ENCODE results near the gene L3MBTL4. TPM values are rescaled to one million over a fixed set of nuclear protein-coding genes. Genes with fewer than 3 reads are reported as not detected.

L3MBTL4 gene
- polyA plus RNA-seq, 1 of the 3 experiments (the other 2 are of a cell fraction): 0.02 TPM

DNA sequence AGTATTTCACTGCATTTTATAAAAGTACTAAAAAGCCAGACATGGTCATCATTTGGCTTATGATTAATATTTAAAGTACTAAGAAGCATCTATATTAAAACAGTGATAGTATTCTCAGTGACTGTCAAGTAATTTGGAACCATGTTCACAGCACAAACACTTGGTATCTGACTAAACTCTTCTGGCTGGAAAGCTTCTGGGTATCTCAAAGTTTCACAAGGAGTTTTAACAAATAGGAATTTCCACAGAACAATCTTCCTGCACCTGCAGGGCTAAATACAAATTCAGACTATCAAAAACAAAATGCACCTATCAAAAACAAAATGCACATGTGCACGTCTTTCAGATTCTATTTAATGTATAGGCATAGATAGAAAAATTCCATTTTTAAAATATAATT is 158.8 kb downstream of the L3MBTL4 start:
- Histone ChIP-seq H3K9me2 (no peaks in the 10 kb centered on the region), H3K9me3 (no peaks in the 10 kb centered on the region), H3K4me2 (no peak overlapping the region), H3K79me2 (ENCODE audit: insufficient read depth) (no peaks in the 10 kb centered on the region), H4K20me1 (ENCODE audit: insufficient read depth) (no peaks in the 10 kb centered on the region), H3K4me1 (ENCODE audit: control insufficient read depth in 1 of 2, insufficient read depth in 2 of 2, low read depth in 1 of 2, low read length in 1 of 2) (no peaks in the 10 kb centered on the region), H3K4me3 (ENCODE audit: low read depth in 2 of 2, low read length in 1 of 2) (no peak overlapping the region), H3K9ac (no peak overlapping the region), H3K27ac (ENCODE audit: low read depth in 2 of 2, low read length in 1 of 2) (no peak overlapping the region), H2AFZ (ENCODE audit: low read depth) (no peak overlapping the region), H3K36me3 (replicated peaks in 1 of 2; ENCODE audit: control insufficient read depth in 1 of 2, insufficient read depth in 2 of 2, low read length in 1 of 2) (no peaks in the 10 kb centered on the region), H3F3A (replicated peaks; ENCODE audit: insufficient read depth) (no peaks in the 10 kb centered on the region), H3K27me3 (ENCODE audit: insufficient read depth) (no peaks in the 10 kb centered on the region)
- POLR2A ChIA-PET: no interaction called here
- no peak for DNase-seq
- CTCF ChIA-PET: interaction anchor here (0.7 kb wide), 1 partner anchor 15 kb away, joined by 3 read pairs; no protein-coding TSS in a partner anchor
- 17% methylated on average over 1 of the region's 1 CpG for WGBS (ENCODE audit: low lambda C conversion rate)
- TF ChIP-seq MEF2A (IDR thresholded peaks at IDR 0.05; ENCODE audit: borderline replicate concordance, low read depth): no peak

DNA sequence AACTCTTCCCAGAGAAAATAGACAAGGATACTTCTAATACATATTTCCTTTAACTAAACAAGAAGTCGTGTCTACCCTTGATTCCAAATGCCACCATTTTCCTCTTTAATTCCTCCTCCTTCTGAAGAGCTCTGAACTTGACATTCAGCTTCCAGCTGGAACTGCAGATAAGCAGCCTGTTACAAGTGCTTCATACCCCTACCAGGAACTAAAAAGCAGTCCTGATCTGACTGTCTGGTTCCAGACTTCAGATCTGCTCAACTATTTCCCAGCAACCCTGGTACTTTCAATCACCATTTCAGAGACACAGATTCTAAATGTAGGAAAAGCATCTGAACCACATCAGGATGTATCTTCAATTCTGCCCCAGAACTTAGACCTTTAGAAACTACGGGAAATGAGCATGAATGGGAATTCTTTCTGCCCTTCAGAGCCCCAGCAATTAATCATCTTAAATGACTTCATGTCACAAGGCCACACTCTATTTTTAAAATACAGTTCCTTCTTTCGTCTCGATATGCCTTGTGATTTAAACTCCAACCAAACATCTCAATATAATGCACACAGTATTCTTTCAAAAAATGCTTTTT is 159.5 kb downstream of the L3MBTL4 start:
- H2AFZ ChIP-seq (ENCODE audit: low read depth): no peak overlapping the region
- H3K79me2 ChIP-seq (ENCODE audit: insufficient read depth): no peaks in the 10 kb centered on the region
- no peaks in the 10 kb centered on the region for H3K9me2 ChIP-seq
- no peaks in the 10 kb centered on the region for H3K27me3 ChIP-seq (ENCODE audit: insufficient read depth)
- H3K9ac ChIP-seq: no peak overlapping the region
- POLR2A ChIA-PET: no interaction called here
- H3K27ac ChIP-seq (ENCODE audit: low read depth in 2 of 2, low read length in 1 of 2): no peak overlapping the region
- no peaks in the 10 kb centered on the region for H3K9me3 ChIP-seq
- DNase-seq: no peak
- CTCF ChIA-PET: interaction anchor here (0.7 kb wide), 1 partner anchor 15 kb away, joined by 3 read pairs; no protein-coding TSS in a partner anchor
- 36% methylated on average over 4 of the region's 4 CpGs for WGBS (ENCODE audit: low lambda C conversion rate)
- TF ChIP-seq, protein P1, sequence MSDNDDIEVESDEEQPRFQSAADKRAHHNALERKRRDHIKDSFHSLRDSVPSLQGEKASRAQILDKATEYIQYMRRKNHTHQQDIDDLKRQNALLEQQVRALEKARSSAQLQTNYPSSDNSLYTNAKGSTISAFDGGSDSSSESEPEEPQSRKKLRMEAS (IDR thresholded peaks at IDR 0.05; ENCODE audit: low read depth): no peak
- no peak for TF ChIP-seq MEF2A (IDR thresholded peaks at IDR 0.05; ENCODE audit: borderline replicate concordance, low read depth)
- no peak for TF ChIP-seq MXI1 (IDR thresholded peaks at IDR 0.05; ENCODE audit: low read depth, low read length)
- no peak for TF ChIP-seq TEAD4 (IDR thresholded peaks at IDR 0.05; ENCODE audit: borderline replicate concordance, insufficient read depth)
- no peak for TF ChIP-seq TCF12 (IDR thresholded peaks at IDR 0.05)
- TF ChIP-seq, protein P2, sequence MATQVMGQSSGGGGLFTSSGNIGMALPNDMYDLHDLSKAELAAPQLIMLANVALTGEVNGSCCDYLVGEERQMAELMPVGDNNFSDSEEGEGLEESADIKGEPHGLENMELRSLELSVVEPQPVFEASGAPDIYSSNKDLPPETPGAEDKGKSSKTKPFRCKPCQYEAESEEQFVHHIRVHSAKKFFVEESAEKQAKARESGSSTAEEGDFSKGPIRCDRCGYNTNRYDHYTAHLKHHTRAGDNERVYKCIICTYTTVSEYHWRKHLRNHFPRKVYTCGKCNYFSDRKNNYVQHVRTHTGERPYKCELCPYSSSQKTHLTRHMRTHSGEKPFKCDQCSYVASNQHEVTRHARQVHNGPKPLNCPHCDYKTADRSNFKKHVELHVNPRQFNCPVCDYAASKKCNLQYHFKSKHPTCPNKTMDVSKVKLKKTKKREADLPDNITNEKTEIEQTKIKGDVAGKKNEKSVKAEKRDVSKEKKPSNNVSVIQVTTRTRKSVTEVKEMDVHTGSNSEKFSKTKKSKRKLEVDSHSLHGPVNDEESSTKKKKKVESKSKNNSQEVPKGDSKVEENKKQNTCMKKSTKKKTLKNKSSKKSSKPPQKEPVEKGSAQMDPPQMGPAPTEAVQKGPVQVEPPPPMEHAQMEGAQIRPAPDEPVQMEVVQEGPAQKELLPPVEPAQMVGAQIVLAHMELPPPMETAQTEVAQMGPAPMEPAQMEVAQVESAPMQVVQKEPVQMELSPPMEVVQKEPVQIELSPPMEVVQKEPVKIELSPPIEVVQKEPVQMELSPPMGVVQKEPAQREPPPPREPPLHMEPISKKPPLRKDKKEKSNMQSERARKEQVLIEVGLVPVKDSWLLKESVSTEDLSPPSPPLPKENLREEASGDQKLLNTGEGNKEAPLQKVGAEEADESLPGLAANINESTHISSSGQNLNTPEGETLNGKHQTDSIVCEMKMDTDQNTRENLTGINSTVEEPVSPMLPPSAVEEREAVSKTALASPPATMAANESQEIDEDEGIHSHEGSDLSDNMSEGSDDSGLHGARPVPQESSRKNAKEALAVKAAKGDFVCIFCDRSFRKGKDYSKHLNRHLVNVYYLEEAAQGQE (IDR thresholded peaks at IDR 0.05; ENCODE audit: low read depth, low read length): no peak
- TF ChIP-seq JUND (IDR thresholded peaks at IDR 0.05): no peak
- no peaks in the 10 kb centered on the region for H3K36me3 ChIP-seq (replicated peaks in 1 of 2; ENCODE audit: control insufficient read depth in 1 of 2, insufficient read depth in 2 of 2, low read length in 1 of 2)
- H3K4me2 ChIP-seq: no peak overlapping the region
- H4K20me1 ChIP-seq (ENCODE audit: insufficient read depth): no peaks in the 10 kb centered on the region
- H3K4me3 ChIP-seq (ENCODE audit: low read depth in 2 of 2, low read length in 1 of 2): no peak overlapping the region
- H3K4me1 ChIP-seq (ENCODE audit: control insufficient read depth in 1 of 2, insufficient read depth in 2 of 2, low read depth in 1 of 2, low read length in 1 of 2): no peaks in the 10 kb centered on the region
- no peaks in the 10 kb centered on the region for H3F3A ChIP-seq (replicated peaks; ENCODE audit: insufficient read depth)

DNA sequence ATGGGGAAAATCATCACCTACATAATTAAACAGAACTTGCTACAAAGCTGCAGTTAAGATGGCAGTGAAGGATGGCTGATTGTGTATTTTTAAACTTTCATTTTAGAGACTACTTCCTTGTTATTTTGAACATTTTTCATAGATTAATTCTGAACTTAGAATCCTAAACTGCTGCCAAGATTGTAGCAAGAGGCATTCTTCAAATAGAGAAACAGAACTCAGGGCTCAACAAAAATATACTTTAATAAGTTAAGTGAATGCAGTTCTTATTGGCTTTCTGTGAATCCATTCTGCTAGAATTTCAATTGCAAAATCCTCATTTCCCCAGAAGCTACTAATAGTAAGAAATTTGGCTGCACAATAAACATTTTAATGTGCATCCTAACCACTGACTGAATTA is 160.3 kb downstream of the L3MBTL4 start:
- Histone ChIP-seq H3K4me2 (no peak overlapping the region), H3F3A (replicated peaks; ENCODE audit: insufficient read depth) (no peaks in the 10 kb centered on the region), H3K4me3 (ENCODE audit: low read depth in 2 of 2, low read length in 1 of 2) (no peak overlapping the region), H3K9me3 (no peaks in the 10 kb centered on the region), H2AFZ (ENCODE audit: low read depth) (no peak overlapping the region), H3K36me3 (replicated peaks in 1 of 2; ENCODE audit: control insufficient read depth in 1 of 2, insufficient read depth in 2 of 2, low read length in 1 of 2) (no peaks in the 10 kb centered on the region), H3K27ac (ENCODE audit: low read depth in 2 of 2, low read length in 1 of 2) (no peak overlapping the region), H3K27me3 (ENCODE audit: insufficient read depth) (no peaks in the 10 kb centered on the region), H3K79me2 (ENCODE audit: insufficient read depth) (no peaks in the 10 kb centered on the region), H3K4me1 (ENCODE audit: control insufficient read depth in 1 of 2, insufficient read depth in 2 of 2, low read depth in 1 of 2, low read length in 1 of 2) (no peaks in the 10 kb centered on the region), H3K9ac (no peak overlapping the region), H3K9me2 (no peaks in the 10 kb centered on the region), H4K20me1 (ENCODE audit: insufficient read depth) (no peaks in the 10 kb centered on the region)
- DNase-seq: no peak
- POLR2A ChIA-PET: no interaction called here
- CTCF ChIA-PET: no interaction called here
- TF ChIP-seq, protein P3, sequence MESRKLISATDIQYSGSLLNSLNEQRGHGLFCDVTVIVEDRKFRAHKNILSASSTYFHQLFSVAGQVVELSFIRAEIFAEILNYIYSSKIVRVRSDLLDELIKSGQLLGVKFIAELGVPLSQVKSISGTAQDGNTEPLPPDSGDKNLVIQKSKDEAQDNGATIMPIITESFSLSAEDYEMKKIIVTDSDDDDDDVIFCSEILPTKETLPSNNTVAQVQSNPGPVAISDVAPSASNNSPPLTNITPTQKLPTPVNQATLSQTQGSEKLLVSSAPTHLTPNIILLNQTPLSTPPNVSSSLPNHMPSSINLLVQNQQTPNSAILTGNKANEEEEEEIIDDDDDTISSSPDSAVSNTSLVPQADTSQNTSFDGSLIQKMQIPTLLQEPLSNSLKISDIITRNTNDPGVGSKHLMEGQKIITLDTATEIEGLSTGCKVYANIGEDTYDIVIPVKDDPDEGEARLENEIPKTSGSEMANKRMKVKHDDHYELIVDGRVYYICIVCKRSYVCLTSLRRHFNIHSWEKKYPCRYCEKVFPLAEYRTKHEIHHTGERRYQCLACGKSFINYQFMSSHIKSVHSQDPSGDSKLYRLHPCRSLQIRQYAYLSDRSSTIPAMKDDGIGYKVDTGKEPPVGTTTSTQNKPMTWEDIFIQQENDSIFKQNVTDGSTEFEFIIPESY (IDR thresholded peaks at IDR 0.05; ENCODE audit: borderline replicate concordance, low read depth): no peak
- TF ChIP-seq NRF1 (IDR thresholded peaks at IDR 0.05; ENCODE audit: low read depth, low read length) (no peak), MXI1 (IDR thresholded peaks at IDR 0.05; ENCODE audit: low read depth, low read length) (no peak), RFX5 (IDR thresholded peaks at IDR 0.05; ENCODE audit: low read length) (no peak)
- TF ChIP-seq, protein P4, sequence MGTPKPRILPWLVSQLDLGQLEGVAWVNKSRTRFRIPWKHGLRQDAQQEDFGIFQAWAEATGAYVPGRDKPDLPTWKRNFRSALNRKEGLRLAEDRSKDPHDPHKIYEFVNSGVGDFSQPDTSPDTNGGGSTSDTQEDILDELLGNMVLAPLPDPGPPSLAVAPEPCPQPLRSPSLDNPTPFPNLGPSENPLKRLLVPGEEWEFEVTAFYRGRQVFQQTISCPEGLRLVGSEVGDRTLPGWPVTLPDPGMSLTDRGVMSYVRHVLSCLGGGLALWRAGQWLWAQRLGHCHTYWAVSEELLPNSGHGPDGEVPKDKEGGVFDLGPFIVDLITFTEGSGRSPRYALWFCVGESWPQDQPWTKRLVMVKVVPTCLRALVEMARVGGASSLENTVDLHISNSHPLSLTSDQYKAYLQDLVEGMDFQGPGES (IDR thresholded peaks at IDR 0.05; ENCODE audit: low read depth, low read length): no peak
- TF ChIP-seq, protein P5, sequence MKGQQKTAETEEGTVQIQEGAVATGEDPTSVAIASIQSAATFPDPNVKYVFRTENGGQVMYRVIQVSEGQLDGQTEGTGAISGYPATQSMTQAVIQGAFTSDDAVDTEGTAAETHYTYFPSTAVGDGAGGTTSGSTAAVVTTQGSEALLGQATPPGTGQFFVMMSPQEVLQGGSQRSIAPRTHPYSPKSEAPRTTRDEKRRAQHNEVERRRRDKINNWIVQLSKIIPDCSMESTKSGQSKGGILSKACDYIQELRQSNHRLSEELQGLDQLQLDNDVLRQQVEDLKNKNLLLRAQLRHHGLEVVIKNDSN (IDR thresholded peaks at IDR 0.05; ENCODE audit: borderline replicate concordance, low read depth): no peak

Measured in SK-N-SH (cell line).